H9 (cell line): ENCODE results near the gene DNASE1L3. TPM values are rescaled to one million over a fixed set of nuclear protein-coding genes. Genes with fewer than 3 reads are reported as not detected.

ENCODE experiments used
- DNase-seq: peaks from one replicate; pipeline ENCODE4 v3.0.0-alpha.2; 2017
- H2AFZ ChIP-seq: one replicate; pipeline ENCODE4 v1.6.1; 2013; ENCODE audit warnings: mild to moderate bottlenecking, low read length, control low read depth, moderate library complexity
- H2AK5ac ChIP-seq: 2 replicates; pipeline ENCODE4 v1.6.1; 2013; ENCODE audit warnings: low read length, control low read depth, mixed read lengths; ENCODE audit not compliant: insufficient read length
- H2BK120ac ChIP-seq: one replicate; pipeline ENCODE4 v1.6.1; 2013; ENCODE audit warnings: low read depth, mild to moderate bottlenecking, low read length, control low read depth, inconsistent platforms; ENCODE audit not compliant: poor library complexity, severe bottlenecking
- H2BK12ac ChIP-seq: 2 replicates; pipeline ENCODE4 v1.6.1; 2013; ENCODE audit warnings: low read length, control low read depth, mixed read lengths, low read depth; ENCODE audit not compliant: insufficient read length
- H2BK15ac ChIP-seq: 2 replicates; pipeline ENCODE4 v1.6.1; 2013; ENCODE audit warnings: low read depth, low read length, control low read depth
- H2BK20ac ChIP-seq: one replicate; pipeline ENCODE4 v1.6.1; 2013; ENCODE audit warnings: low read depth, mild to moderate bottlenecking, low read length, control low read depth, inconsistent platforms; ENCODE audit not compliant: poor library complexity, severe bottlenecking
- H2BK5ac ChIP-seq: 2 replicates; pipeline ENCODE4 v1.6.1; 2013; ENCODE audit warnings: low read length, control low read depth, mixed read lengths; ENCODE audit not compliant: insufficient read length
- H3K14ac ChIP-seq: 2 replicates; pipeline ENCODE4 v1.6.1; 2013; ENCODE audit warnings: low read length, control low read depth; ENCODE audit not compliant: insufficient read depth
- H3K18ac ChIP-seq: 2 replicates; pipeline ENCODE4 v1.6.1; 2013; ENCODE audit warnings: low read depth, mild to moderate bottlenecking, mixed read lengths, low read length, control low read depth; ENCODE audit not compliant: insufficient read length
- H3K23ac ChIP-seq: 2 replicates; pipeline ENCODE4 v1.6.1; 2013; ENCODE audit warnings: low read length, control low read depth, mixed read lengths, low read depth; ENCODE audit not compliant: insufficient read length
- H3K23me2 ChIP-seq: 2 replicates; pipeline ENCODE4 v1.6.1; 2013; ENCODE audit warnings: low read depth, mild to moderate bottlenecking, mixed read lengths, low read length, control low read depth; ENCODE audit not compliant: insufficient read length, poor library complexity, severe bottlenecking
- H3K27ac ChIP-seq: 2 replicates; pipeline ENCODE4 v1.5.1; 2013; ENCODE audit warnings: low read length, control low read depth, mixed read lengths, low read depth; ENCODE audit not compliant: insufficient read length
- H3K27me3 ChIP-seq: 2 replicates; pipeline ENCODE4 v1.6.1; 2013; ENCODE audit warnings: low read length, control low read depth, inconsistent platforms; ENCODE audit not compliant: insufficient read depth
- H3K4ac ChIP-seq: 2 replicates; pipeline ENCODE4 v1.6.1; 2013; ENCODE audit warnings: low read depth, mild to moderate bottlenecking, control low read depth, inconsistent platforms, low read length, moderate library complexity
- H3K4me1 ChIP-seq: 2 replicates; pipeline ENCODE4 v1.6.1; 2013; ENCODE audit warnings: low read length, control low read depth, inconsistent platforms; ENCODE audit not compliant: insufficient read depth
- H3K4me2 ChIP-seq: 2 replicates; pipeline ENCODE4 v1.6.1; 2013; ENCODE audit warnings: low read length, control low read depth, mixed read lengths; ENCODE audit not compliant: insufficient read length, insufficient read depth
- H3K56ac ChIP-seq: 2 replicates; pipeline ENCODE4 v1.6.1; 2013; ENCODE audit warnings: low read depth, mild to moderate bottlenecking, mixed read lengths, low read length, control low read depth; ENCODE audit not compliant: insufficient read length
- H3K79me1 ChIP-seq: 2 replicates; pipeline ENCODE4 v1.6.1; 2013; ENCODE audit warnings: low read depth, mild to moderate bottlenecking, moderate library complexity, low read length, control low read depth, inconsistent platforms; ENCODE audit not compliant: insufficient read depth, poor library complexity, severe bottlenecking
- H3K79me2 ChIP-seq: 2 replicates; pipeline ENCODE4 v1.6.1; 2013; ENCODE audit warnings: low read length, control low read depth, inconsistent platforms; ENCODE audit not compliant: insufficient read depth
- H3K9ac ChIP-seq: 2 replicates; pipeline ENCODE4 v1.6.1; 2013; ENCODE audit warnings: low read length, control low read depth, mixed read lengths; ENCODE audit not compliant: insufficient read length; ENCODE audit errors: extremely low read depth
- H3K9me3 ChIP-seq: one replicate; pipeline ENCODE4 v1.6.1; 2013; ENCODE audit warnings: low read depth, low read length, inconsistent platforms; ENCODE audit not compliant: control insufficient read depth
- H3T11ph ChIP-seq: one replicate; pipeline ENCODE4 v1.6.1; 2013; ENCODE audit warnings: mild to moderate bottlenecking, low read length, control low read depth, inconsistent platforms
- H4K20me1 ChIP-seq: one replicate; pipeline ENCODE4 v1.6.1; 2013; ENCODE audit not compliant: control insufficient read depth, insufficient read length, insufficient read depth
- H4K5ac ChIP-seq: 2 replicates; pipeline ENCODE4 v1.6.1; 2013; ENCODE audit warnings: low read depth, mild to moderate bottlenecking, mixed read lengths, low read length, control low read depth; ENCODE audit not compliant: insufficient read length
- H4K8ac ChIP-seq: replicated peaks from 2 replicates; pipeline ENCODE4 v1.6.1; 2013; ENCODE audit warnings: low read length, control low read depth, mixed read lengths, low read depth; ENCODE audit not compliant: insufficient read length
- H4K91ac ChIP-seq: 2 replicates; pipeline ENCODE4 v1.6.1; 2013; ENCODE audit warnings: low read depth, mild to moderate bottlenecking, moderate library complexity, mixed read lengths, low read length, control low read depth; ENCODE audit not compliant: insufficient read length
- H3K27ac Mint-ChIP-seq, 3 experiments: 2 replicates in 2 of 3; 3 replicates in 1 of 3; pipeline ENCODE4 v1.8.0; 2020 to 2021; ENCODE audit warnings: mixed read lengths in 3 of 3, mild to moderate bottlenecking in 1 of 3, moderate library complexity in 1 of 3
- H3K27me3 Mint-ChIP-seq: 2 replicates; pipeline ENCODE4 v1.8.0; 2021; ENCODE audit warnings: low read depth, mild to moderate bottlenecking, moderate library complexity, mixed read lengths
- H3K36me3 Mint-ChIP-seq, 3 experiments: 2 replicates in 2 of 3; 3 replicates in 1 of 3; pipeline ENCODE4 v1.8.0; 2020 to 2021; ENCODE audit warnings: low read depth in 3 of 3, mixed read lengths in 3 of 3; ENCODE audit not compliant: insufficient read depth in 1 of 3
- H3K4me1 Mint-ChIP-seq, 2 experiments: 2 replicates each; pipeline ENCODE4 v1.8.0; 2020; ENCODE audit warnings: mixed read lengths in 2 of 2
- H3K4me3 Mint-ChIP-seq, 2 experiments: 2 replicates in 1 of 2; 3 replicates in 1 of 2; pipeline ENCODE4 v1.8.0; 2020 to 2021; ENCODE audit warnings: mild to moderate bottlenecking in 2 of 2, mixed read lengths in 2 of 2, moderate library complexity in 1 of 2
- H3K9me3 Mint-ChIP-seq, 2 experiments: 2 replicates in 1 of 2; 3 replicates in 1 of 2; pipeline ENCODE4 v1.8.0; 2020; ENCODE audit warnings: mild to moderate bottlenecking in 2 of 2, mixed read lengths in 2 of 2, moderate library complexity in 1 of 2
- CTCF ChIP-seq: fragments of 200-600 bp; sonication (generic); conservative IDR thresholded peaks from 3 replicates; pipeline ENCODE4 v1.8.0; 2021; ENCODE audit warnings: antibody characterized with exemption, mild to moderate bottlenecking
- WGBS: extraction: QIAGEN DNeasy Blood & Tissue Kit; methylation state at CpG from one replicate; pipeline ENCODE4 v1.1.7; 2013; ENCODE audit warnings: missing lambda C conversion rate, low lambda C conversion rate, mixed read lengths; ENCODE audit not compliant: insufficient read length; ENCODE audit errors: extremely low coverage; 5-methylcytosine and 5-hydroxymethylcytosine counted together
- total RNA-seq: library from RNA; stranded (reverse); gene quantifications from 2 replicates; pipeline ENCODE4 v1.2.1, GENCODE V29; 2021

DNASE1L3 gene
- total RNA-seq, 1 experiment from 2014 or later = not detected

- H3K36me3 Mint-ChIP-seq = no peaks in the 10 kb centered on the region
- no peaks in the 10 kb centered on the region for H3K27me3 ChIP-seq
- no peaks in the 10 kb centered on the region for H3K23me2 ChIP-seq
- H3K9me3 ChIP-seq = no peaks in the 10 kb centered on the region
- H3K4me1 ChIP-seq = no peaks in the 10 kb centered on the region
- H3K4ac ChIP-seq = no peak overlapping the region
- no peak overlapping the region for H4K5ac ChIP-seq
- H3K14ac ChIP-seq = no peak overlapping the region
- H3K79me1 ChIP-seq = no peaks in the 10 kb centered on the region
- H3K9ac ChIP-seq = no peak overlapping the region
- DNase-seq = no peak
- no peak overlapping the region for H3K27ac Mint-ChIP-seq
- no peak overlapping the region for H2BK5ac ChIP-seq
- H3K56ac ChIP-seq = no peak overlapping the region
- no peak overlapping the region for H3K4me2 ChIP-seq
- H2BK20ac ChIP-seq = no peak overlapping the region
- H3T11ph ChIP-seq = no peak overlapping the region
- H3K79me2 ChIP-seq = no peaks in the 10 kb centered on the region
- H3K23ac ChIP-seq = no peak overlapping the region
- no peaks in the 10 kb centered on the region for H4K20me1 ChIP-seq
- no peak overlapping the region for H3K18ac ChIP-seq
- H3K27me3 Mint-ChIP-seq = peaks cover 7% of the 10 kb centered on the region
- H2BK15ac ChIP-seq = no peak overlapping the region
- H2AFZ ChIP-seq = no peak overlapping the region
- H2BK12ac ChIP-seq = no peak overlapping the region
- no peak overlapping the region for H3K4me3 Mint-ChIP-seq
- H3K9me3 Mint-ChIP-seq = no peaks in the 10 kb centered on the region; a peak in 2 of 5 replicates
- no peak overlapping the region for H2AK5ac ChIP-seq
- TF ChIP-seq CTCF = no peak
- H3K4me1 Mint-ChIP-seq = no peaks in the 10 kb centered on the region
- H4K91ac ChIP-seq = no peak overlapping the region
- H2BK120ac ChIP-seq = no peak overlapping the region
- WGBS = no CpG with 5 or more reads among the region's 11 CpGs
- no peak overlapping the region for H3K27ac ChIP-seq
- H4K8ac ChIP-seq = no peak overlapping the region
Measured at GRCh38 chr3:58200846-58201355, 9.9 kb downstream of the DNASE1L3 start.
